Left colon (tissue), 2 donors: ENCODE measurements around the gene ALS2CL. TPM values are rescaled to one million over a fixed set of nuclear protein-coding genes. Genes with fewer than 3 reads are reported as not detected.

Experiments
- ATAC-seq: fragments of 200-7000 bp; cut with Tn5 transposase; one replicate; pipeline ENCODE4 v1.9.1; 2020; ENCODE audit warnings: mild to moderate bottlenecking, moderate library complexity
- DNase-seq, 2 donors: peaks; one replicate each; pipeline ENCODE4 v3.0.0-alpha.2; 2020
- intact Hi-C, 2 donors: fragments of 100-400 bp; cut with DNase I in 1 of 2; cut with micrococcal nuclease in 1 of 2; formaldehyde crosslinking; loops; one replicate each; pipeline versions ENCODE4 v1.11.2 to v1.14.0; 2022; cut with DNase I, micrococcal nuclease
- total RNA-seq, 2 donors: library from RNA; stranded (reverse); fragmentation: NEBNext Ultra II Directional; extraction: Animal tissue kit (Norgen Biotek cat#: 25700); gene quantifications; one replicate each; pipeline ENCODE4 v1.2.1, GENCODE V29; 2021
- donor health status: DM: no; HTN: no; CAD: no.
- donor health status: DM: yes; HTN: yes; CAD: no.

ALS2CL gene
- total RNA-seq, 2 donors from 2014 or later = 39.2 to 58.9 TPM

GRCh38 chr3:46624533-46624932, 68.9 kb downstream of the ALS2CL start:
- intact Hi-C loops = no loop called here
- ATAC-seq (no peak), DNase-seq (no peak)

GRCh38 chr3:46619845-46620778, 73.4 kb downstream of the ALS2CL start:
- no peak for ATAC-seq
- DNase-seq = no peak
- intact Hi-C loops = no loop called here

Other genes starting within 250 kb of the ALS2CL start
- 1 to 10 TPM in 1 of 2 donors, under 1 TPM in 1; 0.53 to 1.0 TPM for gene LTF, start 228.8 kb downstream of the ALS2CL start, total RNA-seq
- not detected for gene RTP3, start 195.7 kb downstream of the ALS2CL start, total RNA-seq
- gene LRRC2, start 127.4 kb downstream of the ALS2CL start, total RNA-seq = 1 to 10 TPM; 1.5 TPM
- not detected for gene FAM240A, start 81.2 kb downstream of the ALS2CL start, total RNA-seq
- under 1 TPM in 1 of 2 donors, not detected in 1; 0.17 TPM for gene TMIE, start 7.7 kb upstream of the ALS2CL start, total RNA-seq
- gene PRSS50, start 24.2 kb upstream of the ALS2CL start, total RNA-seq = not detected
- gene MYL3, start 169.8 kb upstream of the ALS2CL start, total RNA-seq = under 1 TPM; 0.47 to 0.79 TPM
- 1 to 10 TPM; 1.4 to 1.7 TPM for gene PTH1R, start 184.0 kb upstream of the ALS2CL start, total RNA-seq